Eye (tissue), 1 donor: ENCODE results near the gene SIAH1.
"Not testable (repeated sequence)": the region's sequence is repeated elsewhere in the genome, so short reads cannot be mapped to it uniquely, and the experiment has no call there.

Experiments
- DNase-seq: peaks from one replicate; pipeline ENCODE4 v3.0.0-alpha.2; 2015

SIAH1 gene

DNA sequence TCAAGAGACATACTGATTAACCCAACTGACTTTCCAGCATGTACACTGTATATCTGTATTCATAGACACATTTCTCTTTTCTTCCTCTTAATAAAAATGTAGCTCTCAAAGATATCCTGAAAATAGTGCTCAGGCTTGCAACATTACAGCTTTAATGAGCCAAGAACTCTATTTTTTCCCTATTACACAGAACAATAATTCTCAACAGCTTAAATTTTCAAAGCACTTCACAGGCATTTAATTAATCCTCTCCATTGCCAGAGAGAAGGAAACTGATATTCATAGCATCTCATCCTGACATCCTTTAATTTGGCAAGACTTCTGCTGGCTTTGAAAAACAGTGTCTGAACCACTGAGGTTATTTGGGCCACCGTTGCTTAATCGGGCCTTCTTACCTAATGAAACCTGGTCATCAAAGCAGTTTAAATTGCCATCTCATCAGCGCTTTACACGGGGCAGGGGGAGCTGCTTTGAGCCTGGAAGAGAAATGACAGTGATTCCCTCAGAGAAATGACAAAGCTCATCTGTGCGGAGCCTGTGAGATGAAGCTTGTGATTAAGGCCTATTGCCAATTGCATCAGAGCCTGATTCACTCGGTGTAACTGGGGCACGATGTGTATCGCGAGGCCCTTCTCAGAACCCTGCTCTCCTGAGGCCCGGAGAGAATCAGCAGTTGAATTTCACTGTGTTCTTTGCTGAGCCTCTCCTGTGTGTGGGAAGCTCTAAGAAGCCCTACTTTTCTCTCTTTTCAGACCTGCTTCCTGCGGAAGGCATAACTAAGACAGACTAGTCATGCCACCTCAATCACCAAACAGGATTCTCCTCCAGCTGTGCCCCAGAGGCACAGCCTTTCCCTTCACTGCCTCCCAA, 8.5 kb upstream of the SIAH1 start:
- DNase-seq: peak; percentile 73

DNA sequence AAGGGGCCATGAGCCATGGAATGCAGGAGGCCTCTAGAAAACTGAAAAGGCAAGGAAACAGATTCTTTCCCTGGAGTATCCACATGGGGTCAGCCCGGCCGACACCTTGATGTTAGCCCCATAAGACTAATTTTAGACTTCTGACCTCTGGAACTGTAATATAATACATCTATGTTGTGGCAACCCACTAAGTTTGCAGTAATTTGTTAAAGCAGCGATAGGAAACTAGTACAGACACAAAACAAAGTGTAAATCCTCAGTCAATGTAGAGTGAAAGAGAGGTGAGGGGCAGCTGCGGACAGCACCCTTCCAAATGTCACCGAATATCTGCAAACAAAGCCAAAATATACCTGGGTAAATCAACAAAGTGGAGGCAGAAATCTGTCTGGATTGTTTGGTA, 7.2 kb upstream of the SIAH1 start:
- DNase-seq: no peak

- no peak for DNase-seq
Measured at GRCh38 chr16:48386559-48387312, 1.5 kb upstream of the SIAH1 start.

DNA sequence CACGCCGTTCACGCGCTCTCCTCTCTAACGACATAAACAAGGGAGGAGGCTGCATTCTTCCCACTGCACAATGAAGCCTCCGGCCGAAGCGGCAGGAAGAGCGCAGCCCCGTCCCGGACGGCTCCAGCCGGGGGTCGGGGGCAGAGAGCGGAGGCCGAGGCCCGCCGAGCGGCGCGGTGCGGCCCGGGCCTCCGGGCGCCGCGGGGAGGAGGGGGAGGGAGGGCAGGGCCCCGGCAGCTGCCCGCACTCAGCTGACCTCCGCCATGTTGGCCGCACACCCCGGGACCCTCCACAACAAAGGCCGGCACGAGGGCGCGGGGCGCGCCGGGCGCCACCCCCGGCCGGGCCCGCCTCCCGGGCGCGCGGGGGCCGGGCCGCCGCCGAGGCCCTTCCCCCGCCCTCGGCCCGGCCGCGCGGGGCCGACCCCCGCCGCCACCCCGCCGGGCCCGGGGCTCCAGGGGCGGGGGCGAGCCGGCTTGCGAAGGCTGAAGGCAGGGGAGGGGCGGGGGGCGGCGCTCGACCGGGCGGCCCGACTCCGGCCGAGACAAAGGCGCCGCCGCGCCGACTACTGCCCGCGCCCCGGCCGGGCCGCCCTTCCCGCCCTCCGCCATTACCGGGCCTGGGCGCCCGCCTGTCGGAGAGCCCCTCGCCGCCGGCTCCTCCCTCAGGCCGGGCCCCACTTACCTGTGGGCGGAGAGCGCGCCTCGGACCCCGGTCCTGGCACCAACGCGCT, 527 bp downstream of the SIAH1 start:
- DNase-seq: peak; percentile 82

DNA sequence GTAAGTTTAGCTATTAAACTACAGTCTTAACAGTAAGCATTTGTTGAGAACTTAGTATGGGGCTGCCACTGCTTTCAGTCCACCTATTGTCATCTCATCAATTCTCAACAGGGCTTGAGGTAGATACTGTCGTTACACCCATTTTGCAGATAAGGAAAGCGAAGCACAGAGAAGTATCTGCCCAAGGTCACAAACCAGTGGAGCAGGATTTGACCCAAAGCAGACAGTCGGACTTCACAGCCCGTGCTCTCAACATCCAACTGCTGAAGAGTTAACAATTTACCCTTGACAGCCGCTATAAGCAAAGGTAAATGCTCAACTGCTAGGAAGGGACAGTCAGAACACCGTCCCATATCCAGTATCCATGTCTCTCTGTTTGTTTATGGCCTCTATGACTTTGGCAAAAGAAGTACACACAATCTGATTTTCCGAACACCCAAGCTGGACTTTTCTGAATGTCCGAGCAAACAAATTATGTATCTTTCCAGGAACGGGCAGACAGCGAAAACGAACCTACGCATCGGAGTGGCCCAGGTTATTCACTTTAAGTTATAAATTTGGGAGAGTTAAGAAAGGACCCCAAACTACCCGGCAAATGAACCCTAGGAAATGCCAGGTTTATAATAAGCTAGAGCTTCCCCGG, 1.2 kb downstream of the SIAH1 start:
- DNase-seq: no peak

- no peak for DNase-seq
Measured at GRCh38 chr16:48383009-48383876, 2.0 kb downstream of the SIAH1 start.

- DNase-seq: no peak
Measured at GRCh38 chr16:48382131-48382530, 3.1 kb downstream of the SIAH1 start.

- DNase-seq: no peak
Measured at GRCh38 chr16:48381201-48381600, 4.0 kb downstream of the SIAH1 start.

GRCh38 chr16:48378836-48379235, 6.4 kb downstream of the SIAH1 start:
- no peak for DNase-seq

DNA sequence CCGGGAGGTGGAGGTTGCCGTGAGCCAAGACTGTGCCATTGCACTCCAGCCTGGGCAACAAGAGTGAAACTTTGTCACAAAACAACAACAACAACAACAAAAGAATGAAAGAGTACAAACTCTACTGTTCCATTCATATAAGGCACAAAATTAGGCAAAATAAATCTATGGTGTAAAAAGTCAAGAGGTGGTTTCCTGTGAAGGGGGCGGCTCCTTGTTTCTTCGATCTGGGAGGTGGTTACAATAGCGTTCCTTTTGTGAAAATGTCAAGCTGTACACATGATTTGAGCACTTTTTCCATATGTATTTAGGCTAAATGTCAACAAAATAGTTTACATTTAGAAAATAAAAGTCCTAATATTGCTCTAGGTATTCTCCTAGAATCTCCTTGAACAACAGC, 6.9 kb downstream of the SIAH1 start:
- no peak for DNase-seq

- not testable (repeated sequence) for DNase-seq
Measured at GRCh38 chr16:48377301-48377700, 7.9 kb downstream of the SIAH1 start.

DNA sequence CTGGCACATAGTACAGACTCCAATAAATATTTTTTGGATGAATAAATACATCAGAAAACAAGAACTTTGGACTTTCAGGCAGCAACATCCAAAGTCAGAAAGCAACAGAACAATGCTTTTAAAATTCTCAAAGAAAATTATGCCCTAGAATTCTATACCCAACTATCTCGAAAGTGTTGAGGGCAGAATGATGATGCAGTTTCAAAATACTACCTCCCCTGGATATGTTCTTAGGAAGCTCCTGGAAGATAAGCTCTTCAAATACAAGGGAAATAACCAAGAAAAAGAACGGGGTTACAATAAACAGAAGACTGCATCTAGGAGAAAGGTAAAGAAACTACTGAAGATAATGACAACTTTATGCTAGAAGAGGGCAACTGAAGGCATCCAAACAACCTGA, 11.0 kb downstream of the SIAH1 start:
- no peak for DNase-seq

GRCh38 chr16:48373258-48374029, 11.8 kb downstream of the SIAH1 start:
- DNase-seq: no peak

DNA sequence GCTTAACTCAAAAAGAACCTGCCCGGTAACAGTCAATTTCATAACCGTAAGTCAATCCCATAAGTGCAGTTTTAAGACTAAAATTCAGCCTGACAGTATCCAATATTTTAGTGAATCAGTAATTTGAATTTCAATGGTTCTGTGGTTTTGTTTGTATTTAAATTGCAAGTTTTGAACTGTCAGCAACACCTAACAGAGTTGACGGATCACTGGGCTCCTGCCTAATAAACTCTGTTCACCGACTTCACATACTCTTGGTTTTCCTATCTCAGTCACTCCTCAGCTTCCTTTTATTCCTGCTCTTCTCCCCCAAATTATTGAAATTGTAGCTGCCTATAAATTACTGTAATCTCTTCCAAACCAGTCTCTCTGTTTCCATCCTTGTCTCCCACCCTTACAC, 12.5 kb downstream of the SIAH1 start:
- DNase-seq: no peak

DNA sequence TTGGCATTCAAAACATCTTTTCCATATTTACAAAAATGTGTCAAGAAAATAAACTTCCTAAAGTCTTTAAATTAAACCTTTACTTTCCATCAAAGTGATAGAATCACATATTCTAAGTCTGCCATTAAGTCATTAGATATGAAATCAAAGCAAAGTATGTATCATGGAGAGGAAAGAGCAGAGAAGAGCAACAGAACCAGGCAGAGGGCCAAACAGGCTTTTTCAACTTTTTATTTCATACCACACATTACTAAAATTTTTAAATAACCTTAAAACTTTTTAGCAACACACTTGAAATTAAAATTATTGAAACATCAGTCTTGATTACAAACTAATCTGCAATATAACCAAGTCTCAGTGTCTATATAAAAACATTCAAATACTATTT, 13.8 kb downstream of the SIAH1 start:
- DNase-seq: no peak

- not testable (repeated sequence) for DNase-seq
Measured at GRCh38 chr16:48370668-48371392, 14.4 kb downstream of the SIAH1 start.

GRCh38 chr16:48370229-48370628, 15.0 kb downstream of the SIAH1 start:
- no peak for DNase-seq

- DNase-seq: no peak
Measured at GRCh38 chr16:48369765-48370164, 15.4 kb downstream of the SIAH1 start.

GRCh38 chr16:48367441-48368049, 17.7 kb downstream of the SIAH1 start:
- DNase-seq: no peak
